A549 (cell line): ENCODE data around the gene TRIAP1. TPM values are rescaled to one million over a fixed set of nuclear protein-coding genes. Genes with fewer than 3 reads are reported as not detected.

Experiments used
- ATAC-seq, 2 experiments: fragments of 200-7000 bp in 1 of 2; fragments of >200 bp in 1 of 2; cut with Nextera tagmentation in 1 of 2; cut with Tn5 transposase in 1 of 2; 3 replicates each; pipeline versions ENCODE4 v1.8.0 to v1.9.1; 2018 to 2020; ENCODE audit warnings: mild to moderate bottlenecking in 1 of 2, moderate library complexity in 1 of 2
- CTCF ChIA-PET: fragments of 300-600 bp; sonication (Branson Sonifier 250); formaldehyde crosslinking; extraction: SDS; loops from one replicate; lab custom pipeline; 2021; ENCODE audit warnings: antibody characterized with exemption, inconsistent platforms; lab: Yijun Ruan, JAX
- POLR2A ChIA-PET: fragments of 350-600 bp; formaldehyde crosslinking; extraction: SDS; loops from one replicate; lab custom pipeline; 2021; ENCODE audit warnings: antibody characterized with exemption, inconsistent platforms; lab: Yijun Ruan, JAX
- DNase-seq, 2 experiments: peaks; one replicate each; pipeline versions ENCODE4 v3.0.0 to v3.0.0-alpha.2; 2011 to 2016; ENCODE audit warnings: low read depth in 1 of 2, low spot score in 1 of 2
- FAIRE-seq: peaks from 2 replicates; lab custom pipeline; 2011; peaks lifted over from hg19 to GRCh38; lab: Jason Lieb, UNC
- H3K27ac ChIP-seq, 2 experiments: fragments of >200 bp; sonication (Bioruptor Twin); formaldehyde crosslinking; 3 replicates each; pipeline ENCODE4 v1.5.1; 2016 to 2017
- H3K4me1 ChIP-seq: fragments of >200 bp; sonication (Bioruptor Twin); formaldehyde crosslinking; 3 replicates; pipeline ENCODE4 v1.6.1; 2016
- H3K4me2 ChIP-seq: fragments of >200 bp; sonication (Bioruptor Twin); formaldehyde crosslinking; 3 replicates; pipeline ENCODE4 v1.6.1; 2016
- H3K4me3 ChIP-seq: fragments of >200 bp; sonication (Bioruptor Twin); formaldehyde crosslinking; 3 replicates; pipeline ENCODE4 v1.5.1; 2016
- H3K9me3 ChIP-seq: fragments of >200 bp; sonication (Bioruptor Twin); formaldehyde crosslinking; 3 replicates; pipeline ENCODE4 v1.6.1; 2016
- FOSL2 ChIP-seq, 2 experiments: fragments of 450-650 bp in 1 of 2; fragments of >200 bp in 1 of 2; sonication (Bioruptor Twin) in 1 of 2; formaldehyde crosslinking; IDR thresholded peaks; 2 replicates each; pipeline versions ENCODE4 v1.5.0 to v1.6.1; 2016 to 2020; ENCODE audit warnings: mild to moderate bottlenecking in 1 of 2, moderate library complexity in 1 of 2
- FOXS1 ChIP-seq: fragments of 250-450 bp; sonication (Bioruptor Pico); IDR thresholded peaks from 2 replicates; pipeline ENCODE4 v1.5.0; 2020; ENCODE audit warnings: mild to moderate bottlenecking, moderate library complexity
- HOXB5 ChIP-seq: fragments of 250-450 bp; sonication (Bioruptor Pico); IDR thresholded peaks from 2 replicates; pipeline ENCODE4 v1.5.0; 2020; ENCODE audit warnings: mild to moderate bottlenecking, moderate library complexity
- JUN ChIP-seq, 2 experiments: fragments of >200 bp; sonication (Bioruptor Twin); formaldehyde crosslinking; IDR thresholded peaks; 2 replicates in 1 of 2; 3 replicates in 1 of 2; pipeline ENCODE4 v1.6.1; 2016 to 2017
- MAZ ChIP-seq: fragments of 150-350 bp; IDR thresholded peaks from 2 replicates; pipeline ENCODE4 v1.6.1; 2014; ENCODE audit warnings: antibody characterized with exemption, low read depth, low read length, borderline replicate concordance
- MYC ChIP-seq: IDR thresholded peaks from 2 replicates; pipeline ENCODE4 v1.6.1; 2012; ENCODE audit warnings: mild to moderate bottlenecking, inconsistent platforms, low read length, improper control_type of control experiment, borderline replicate concordance
- PHF8 ChIP-seq: fragments of 200-600 bp; sonication (generic); IDR thresholded peaks from 2 replicates; pipeline ENCODE4 v1.6.1; 2016; ENCODE audit warnings: low read depth, mild to moderate bottlenecking, antibody characterized with exemption, moderate library complexity, borderline replicate concordance
- POLR2A ChIP-seq: IDR thresholded peaks from 2 replicates; pipeline ENCODE4 v1.6.1; 2012; ENCODE audit warnings: mild to moderate bottlenecking, low read length
- RAD21 ChIP-seq, 2 experiments: fragments of >200 bp in 1 of 2; sonication (Bioruptor Twin) in 1 of 2; formaldehyde crosslinking in 1 of 2; IDR thresholded peaks in 1 of 2; conservative IDR thresholded peaks in 1 of 2; 2 replicates in 1 of 2; 3 replicates in 1 of 2; pipeline ENCODE4 v1.6.1; 2012 to 2018; ENCODE audit warnings: inconsistent platforms in 1 of 2
- RFX5 ChIP-seq: fragments of 450-650 bp; IDR thresholded peaks from 2 replicates; pipeline ENCODE4 v1.7.1; 2014; ENCODE audit warnings: antibody characterized with exemption, mild to moderate bottlenecking, moderate library complexity
- SMC3 ChIP-seq: fragments of >200 bp; sonication (Bioruptor Twin); formaldehyde crosslinking; IDR thresholded peaks from 3 replicates; pipeline ENCODE4 v1.6.1; 2018; ENCODE audit warnings: inconsistent platforms
- SREBF2 ChIP-seq: fragments of 450-650 bp; IDR thresholded peaks from 2 replicates; pipeline ENCODE4 v1.6.1; 2014; ENCODE audit warnings: mild to moderate bottlenecking, moderate library complexity
- TFCP2L1 ChIP-seq: fragments of 250-450 bp; sonication (Bioruptor Pico); IDR thresholded peaks from 2 replicates; pipeline ENCODE4 v1.5.0; 2021; ENCODE audit warnings: mild to moderate bottlenecking
- WGBS: methylation state at CpG from one replicate; pipeline ENCODE4 v1.1.6; 2017; ENCODE audit errors: missing lambda C conversion rate; 5-methylcytosine and 5-hydroxymethylcytosine counted together
- polyA plus RNA-seq, 4 experiments: library from polyadenylated mRNA; depleted of rRNA in 3 of 4; stranded (reverse); fragments of >200 nt; fragmentation: RNase III in 1 of 4; extraction: RNeasy Plus Mini Kit Qiagen cat#74134 plus additional on column Dnase treatment in 1 of 4; gene quantifications; 2 replicates in 3 of 4; 3 replicates in 1 of 4; pipeline ENCODE4 v1.2.3, GENCODE V29; 2011 to 2017
- TF ChIP-seq, protein P1 (sequence below): fragments of >200 bp; sonication (Bioruptor Twin); formaldehyde crosslinking; IDR thresholded peaks from 3 replicates; pipeline ENCODE4 v1.5.1; 2016
- TF ChIP-seq, protein P2 (sequence below): fragments of >200 bp; sonication (Bioruptor Twin); formaldehyde crosslinking; IDR thresholded peaks from 3 replicates; pipeline ENCODE4 v1.6.1; 2016
- TF ChIP-seq, protein P3 (sequence below): fragments of 250-450 bp; sonication (Bioruptor Pico); IDR thresholded peaks from 2 replicates; pipeline ENCODE4 v1.5.0; 2021; ENCODE audit warnings: mild to moderate bottlenecking, moderate library complexity, borderline replicate concordance
- TF ChIP-seq, protein P4 (sequence below): IDR thresholded peaks from 2 replicates; pipeline ENCODE4 v1.6.1; 2012; ENCODE audit warnings: low read depth, borderline replicate concordance
- TF ChIP-seq, protein P5 (sequence below): IDR thresholded peaks from 2 replicates; pipeline ENCODE4 v1.6.1; 2012
- TF ChIP-seq, protein P6 (sequence below): IDR thresholded peaks from 2 replicates; pipeline ENCODE4 v1.6.1; 2012

TRIAP1 gene
- polyA plus RNA-seq, 2 of the 4 experiments (the other 2 are of a cell fraction) = 70.9 to 114 TPM

DNA sequence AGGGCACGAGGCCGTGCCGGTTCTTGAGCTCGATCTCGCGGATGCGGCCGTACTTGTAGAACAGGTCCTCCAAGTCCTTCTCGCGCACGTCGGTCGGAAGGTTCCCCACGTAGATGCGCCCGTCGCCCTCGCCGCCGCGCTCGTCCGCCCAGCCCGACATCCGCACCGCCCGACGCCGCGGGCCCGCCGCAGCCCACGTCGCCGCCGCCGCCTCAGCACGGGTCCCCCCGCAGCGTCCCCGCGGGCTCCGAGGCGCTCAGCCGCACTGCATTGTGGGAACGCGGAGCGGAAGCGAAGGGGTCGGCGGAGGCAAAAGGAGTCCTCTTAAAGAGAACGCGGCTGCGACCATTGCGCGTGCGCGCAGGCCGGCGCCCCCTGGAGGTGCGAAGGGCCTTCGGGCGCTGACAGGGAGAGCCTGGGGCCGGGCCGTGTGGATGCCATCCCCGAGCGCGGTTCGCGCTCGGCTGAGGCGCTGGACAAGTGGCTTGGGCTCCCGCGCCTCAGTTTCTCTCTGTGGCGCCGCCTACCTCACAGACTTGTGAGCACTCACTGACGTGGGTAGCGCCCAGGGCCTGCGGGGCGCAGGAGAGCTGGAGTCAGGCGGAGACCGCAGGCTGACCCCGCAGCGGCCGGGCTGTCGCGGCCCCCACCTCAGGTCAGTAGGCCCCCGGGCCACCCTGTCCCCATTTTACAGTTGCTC is 23.4 kb upstream of the TRIAP1 start, which contains the start of gene SRSF9:
SRSF9 (minus strand) TSS at position 299 of the 700 bp plus-strand sequence; CDS start at position 160, 139 bp downstream.
- Histone ChIP-seq H3K4me3 (peak within 1 kb of the TSS; percentile 80), H3K4me1 (peaks cover 38% of the 10 kb centered on the region), H3K27ac (peak within 1 kb of the TSS; percentile 98), H3K4me2 (peak within 1 kb of the TSS; percentile 90), H3K9me3 (no peaks in the 10 kb centered on the region)
- TF ChIP-seq SREBF2 (0 out of 2 replicates have a peak, but pooled peaks have one; percentile 6), FOXS1 (CRISPR knock-in tag) (no peak), PHF8 (peak; percentile 55; the same call in 1 of the 2 replicates), RFX5 (0 out of 2 replicates have a peak, but pooled peaks have one; percentile 28), HOXB5 (CRISPR knock-in tag) (no peak), POLR2A (peak; percentile 88), JUN (IDR thresholded peaks at IDR 0.05) (peak; percentile 81 to 89; a peak in 4 of 5 replicates), TFCP2L1 (CRISPR knock-in tag) (0 out of 2 replicates have a peak, but pooled peaks have one; percentile 59), MYC (0 out of 2 replicates have a peak, but pooled peaks have one; percentile 18), FOSL2 (IDR thresholded peaks at IDR 0.05) (no peak), FOSL2 (CRISPR knock-in tag; IDR thresholded peaks at IDR 0.05) (peak; percentile 14; the same call in 1 of the 2 replicates), SMC3 (peak; percentile 52; the same call in 2 of the 3 replicates), RAD21 (conservative IDR thresholded peaks at IDR 0.05 in 1 of 2, IDR thresholded peaks at IDR 0.05 in 1 of 2) (peak in 1 of 2 experiments; percentile 32; a peak in 1 of 5 replicates), MAZ (0 out of 2 replicates have a peak, but pooled peaks have one; percentile 65)
- TF ChIP-seq, protein P1, sequence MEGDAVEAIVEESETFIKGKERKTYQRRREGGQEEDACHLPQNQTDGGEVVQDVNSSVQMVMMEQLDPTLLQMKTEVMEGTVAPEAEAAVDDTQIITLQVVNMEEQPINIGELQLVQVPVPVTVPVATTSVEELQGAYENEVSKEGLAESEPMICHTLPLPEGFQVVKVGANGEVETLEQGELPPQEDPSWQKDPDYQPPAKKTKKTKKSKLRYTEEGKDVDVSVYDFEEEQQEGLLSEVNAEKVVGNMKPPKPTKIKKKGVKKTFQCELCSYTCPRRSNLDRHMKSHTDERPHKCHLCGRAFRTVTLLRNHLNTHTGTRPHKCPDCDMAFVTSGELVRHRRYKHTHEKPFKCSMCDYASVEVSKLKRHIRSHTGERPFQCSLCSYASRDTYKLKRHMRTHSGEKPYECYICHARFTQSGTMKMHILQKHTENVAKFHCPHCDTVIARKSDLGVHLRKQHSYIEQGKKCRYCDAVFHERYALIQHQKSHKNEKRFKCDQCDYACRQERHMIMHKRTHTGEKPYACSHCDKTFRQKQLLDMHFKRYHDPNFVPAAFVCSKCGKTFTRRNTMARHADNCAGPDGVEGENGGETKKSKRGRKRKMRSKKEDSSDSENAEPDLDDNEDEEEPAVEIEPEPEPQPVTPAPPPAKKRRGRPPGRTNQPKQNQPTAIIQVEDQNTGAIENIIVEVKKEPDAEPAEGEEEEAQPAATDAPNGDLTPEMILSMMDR = peak; percentile 89
- TF ChIP-seq, protein P2, sequence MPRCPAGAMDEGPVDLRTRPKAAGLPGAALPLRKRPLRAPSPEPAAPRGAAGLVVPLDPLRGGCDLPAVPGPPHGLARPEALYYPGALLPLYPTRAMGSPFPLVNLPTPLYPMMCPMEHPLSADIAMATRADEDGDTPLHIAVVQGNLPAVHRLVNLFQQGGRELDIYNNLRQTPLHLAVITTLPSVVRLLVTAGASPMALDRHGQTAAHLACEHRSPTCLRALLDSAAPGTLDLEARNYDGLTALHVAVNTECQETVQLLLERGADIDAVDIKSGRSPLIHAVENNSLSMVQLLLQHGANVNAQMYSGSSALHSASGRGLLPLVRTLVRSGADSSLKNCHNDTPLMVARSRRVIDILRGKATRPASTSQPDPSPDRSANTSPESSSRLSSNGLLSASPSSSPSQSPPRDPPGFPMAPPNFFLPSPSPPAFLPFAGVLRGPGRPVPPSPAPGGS = 0 out of 3 replicates have a peak, but pooled peaks have one; percentile 71
- TF ChIP-seq, protein P3, sequence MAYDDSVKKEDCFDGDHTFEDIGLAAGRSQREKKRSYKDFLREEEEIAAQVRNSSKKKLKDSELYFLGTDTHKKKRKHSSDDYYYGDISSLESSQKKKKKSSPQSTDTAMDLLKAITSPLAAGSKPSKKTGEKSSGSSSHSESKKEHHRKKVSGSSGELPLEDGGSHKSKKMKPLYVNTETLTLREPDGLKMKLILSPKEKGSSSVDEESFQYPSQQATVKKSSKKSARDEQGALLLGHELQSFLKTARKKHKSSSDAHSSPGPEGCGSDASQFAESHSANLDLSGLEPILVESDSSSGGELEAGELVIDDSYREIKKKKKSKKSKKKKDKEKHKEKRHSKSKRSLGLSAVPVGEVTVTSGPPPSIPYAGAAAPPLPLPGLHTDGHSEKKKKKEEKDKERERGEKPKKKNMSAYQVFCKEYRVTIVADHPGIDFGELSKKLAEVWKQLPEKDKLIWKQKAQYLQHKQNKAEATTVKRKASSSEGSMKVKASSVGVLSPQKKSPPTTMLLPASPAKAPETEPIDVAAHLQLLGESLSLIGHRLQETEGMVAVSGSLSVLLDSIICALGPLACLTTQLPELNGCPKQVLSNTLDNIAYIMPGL (CRISPR knock-in tag) = no peak
- TF ChIP-seq, protein P4, sequence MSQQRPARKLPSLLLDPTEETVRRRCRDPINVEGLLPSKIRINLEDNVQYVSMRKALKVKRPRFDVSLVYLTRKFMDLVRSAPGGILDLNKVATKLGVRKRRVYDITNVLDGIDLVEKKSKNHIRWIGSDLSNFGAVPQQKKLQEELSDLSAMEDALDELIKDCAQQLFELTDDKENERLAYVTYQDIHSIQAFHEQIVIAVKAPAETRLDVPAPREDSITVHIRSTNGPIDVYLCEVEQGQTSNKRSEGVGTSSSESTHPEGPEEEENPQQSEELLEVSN = peak; percentile 90
- TF ChIP-seq, protein P5, sequence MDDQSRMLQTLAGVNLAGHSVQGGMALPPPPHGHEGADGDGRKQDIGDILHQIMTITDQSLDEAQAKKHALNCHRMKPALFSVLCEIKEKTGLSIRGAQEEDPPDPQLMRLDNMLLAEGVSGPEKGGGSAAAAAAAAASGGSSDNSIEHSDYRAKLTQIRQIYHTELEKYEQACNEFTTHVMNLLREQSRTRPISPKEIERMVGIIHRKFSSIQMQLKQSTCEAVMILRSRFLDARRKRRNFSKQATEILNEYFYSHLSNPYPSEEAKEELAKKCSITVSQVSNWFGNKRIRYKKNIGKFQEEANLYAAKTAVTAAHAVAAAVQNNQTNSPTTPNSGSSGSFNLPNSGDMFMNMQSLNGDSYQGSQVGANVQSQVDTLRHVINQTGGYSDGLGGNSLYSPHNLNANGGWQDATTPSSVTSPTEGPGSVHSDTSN = no peak; the same call in 1 of the 2 replicates
- TF ChIP-seq, protein P6, sequence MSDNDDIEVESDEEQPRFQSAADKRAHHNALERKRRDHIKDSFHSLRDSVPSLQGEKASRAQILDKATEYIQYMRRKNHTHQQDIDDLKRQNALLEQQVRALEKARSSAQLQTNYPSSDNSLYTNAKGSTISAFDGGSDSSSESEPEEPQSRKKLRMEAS = peak; percentile 91
- ChIA-PET POLR2A (no interaction called here), CTCF (interaction anchor here (0.5 to 11.1 kb wide), 24 partner anchors 10 to 145 kb away, joined by 3 to 167 read pairs (median 4); partner anchors contain the start of genes COX6A1 and DYNLL1)
- DNase-seq (peak; percentile 98), ATAC-seq (peak; percentile 86 to 92), FAIRE-seq (no peak)
- 0% methylated on average over 14 of the region's 88 CpGs for WGBS
